ENCODE data around the gene KRTAP10-2.
"Not testable (repeated sequence)": the region's sequence is repeated elsewhere in the genome, so short reads cannot be mapped to it uniquely, and the experiment has no call there.

Gene KRTAP10-2

GRCh38 chr21:44503901-44504399 lies 47.4 kb downstream of the KRTAP10-2 start:
- no peak for FAIRE-seq
- DNase-seq (ENCODE audit: insufficient read length, low spot score), result no peak

DNA sequence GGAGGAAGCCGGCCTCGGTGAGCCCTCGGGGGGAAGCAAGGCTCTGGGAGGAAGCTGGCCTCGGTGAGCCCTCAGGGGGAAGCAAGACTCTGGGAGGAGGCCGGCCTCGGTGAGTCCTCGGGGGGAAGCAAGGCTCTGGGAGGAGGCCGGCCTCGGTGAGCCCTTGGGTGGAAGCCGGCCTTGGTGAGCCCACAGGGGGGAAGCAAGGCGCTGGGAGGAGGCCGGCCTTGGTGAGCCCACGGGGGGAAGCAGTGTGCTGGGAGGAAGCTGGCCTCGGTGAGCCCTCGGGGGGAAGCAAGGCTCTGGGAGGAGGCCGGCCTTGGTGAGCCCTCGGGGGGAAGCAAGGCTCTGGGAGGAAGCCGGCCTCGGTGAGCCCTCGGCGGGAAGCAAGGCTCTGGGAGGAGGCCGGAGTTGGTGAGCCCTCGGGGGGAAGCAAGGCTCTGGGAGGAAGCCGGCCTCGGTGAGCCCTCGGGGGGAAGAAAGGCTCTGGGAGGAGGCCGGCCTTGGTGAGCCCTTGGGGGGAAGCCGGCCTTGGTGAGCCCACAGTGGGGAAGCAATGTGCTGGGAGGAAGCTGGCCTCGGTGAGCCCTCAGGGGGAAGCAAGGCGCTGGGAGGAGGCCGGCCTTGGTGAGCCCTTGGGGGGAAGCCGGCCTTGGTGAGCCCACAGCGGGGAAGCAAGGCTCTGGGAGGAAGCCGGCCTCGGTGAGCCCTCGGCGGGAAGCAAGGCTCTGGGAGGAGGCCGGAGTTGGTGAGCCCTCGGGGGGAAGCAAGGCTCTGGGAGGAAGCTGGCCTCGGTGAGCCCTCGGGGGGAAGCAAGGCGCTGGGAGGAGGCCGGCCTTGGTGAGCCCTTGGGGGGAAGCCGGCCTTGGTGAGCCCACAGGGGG lies 48.1 kb downstream of the KRTAP10-2 start:
- FAIRE-seq; DNase-seq (ENCODE audit: insufficient read length, low spot score): not testable (repeated sequence)

DNA sequence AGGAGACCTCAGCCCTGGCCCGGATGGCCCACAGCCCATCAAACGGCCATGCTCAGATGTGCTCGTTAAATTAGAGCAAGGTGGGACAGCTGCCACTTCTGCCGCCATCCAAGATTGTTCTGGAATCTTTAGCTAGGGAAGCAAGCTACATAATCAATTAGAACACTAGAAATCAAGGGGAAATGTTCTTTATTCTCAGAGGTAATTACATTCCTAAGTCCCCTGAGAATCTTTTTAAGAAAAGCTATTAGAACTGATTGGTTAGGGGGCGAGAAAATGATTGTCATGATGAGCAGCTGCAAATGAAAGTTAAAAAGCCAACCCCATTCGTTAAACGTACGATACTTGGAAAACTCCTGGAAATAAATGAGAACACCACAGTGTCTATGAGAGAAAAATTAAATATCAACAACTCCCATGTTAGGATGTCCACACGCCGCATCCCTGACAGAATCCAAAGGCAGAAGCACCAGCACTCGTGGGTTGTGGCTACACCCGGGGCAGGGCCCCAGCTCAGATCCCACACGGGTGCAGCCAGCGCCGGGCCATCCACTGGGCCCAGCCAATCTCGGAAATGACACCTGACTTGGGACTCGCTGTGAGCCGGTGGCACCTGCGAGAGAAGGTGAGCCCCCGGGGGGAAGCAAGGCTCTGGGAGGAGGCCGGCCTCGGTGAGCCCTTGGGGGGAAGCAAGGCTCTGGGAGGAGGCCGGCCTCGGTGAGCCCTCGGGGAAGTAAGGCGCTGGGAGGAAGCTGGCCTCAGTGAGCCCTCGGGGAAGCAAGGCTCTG lies 48.9 kb downstream of the KRTAP10-2 start:
- FAIRE-seq (no peak), DNase-seq (ENCODE audit: insufficient read length, low spot score) (no peak)
